HepG2 (cell line): ENCODE measurements around the gene WDR18. TPM values are rescaled to one million over a fixed set of nuclear protein-coding genes. Genes with fewer than 3 reads are reported as not detected.

Experiments
- BHLHE40 ChIP-seq: IDR thresholded peaks from 2 replicates; pipeline ENCODE4 v1.6.1; 2011; ENCODE audit warnings: low read length, improper control_type of control experiment
- BRF2 ChIP-seq: sonication (generic); formaldehyde crosslinking; IDR thresholded peaks from 2 replicates; pipeline ENCODE4 v1.8.1; 2022; ENCODE audit warnings: mild to moderate bottlenecking, missing genetic modification reagents
- ETV5 ChIP-seq: IDR thresholded peaks from 2 replicates; pipeline ENCODE4 v1.6.1; 2018; ENCODE audit warnings: missing biosample characterization, missing genetic modification reagents, inconsistent platforms, borderline replicate concordance
- GATAD2A ChIP-seq: IDR thresholded peaks from 2 replicates; pipeline ENCODE4 v1.6.1; 2016
- HMGXB4 ChIP-seq, 2 experiments: sonication (generic) in 1 of 2; formaldehyde crosslinking in 1 of 2; IDR thresholded peaks; 2 replicates each; pipeline versions ENCODE4 v1.4.0 to v1.6.1; 2018 to 2020; ENCODE audit warnings: missing genetic modification reagents in 2 of 2, borderline replicate concordance in 1 of 2, low read depth in 1 of 2, mild to moderate bottlenecking in 1 of 2, missing biosample characterization in 1 of 2
- HOXA3 ChIP-seq: sonication (generic); formaldehyde crosslinking; IDR thresholded peaks from 2 replicates; pipeline ENCODE4 v1.5.0; 2020; ENCODE audit warnings: missing genetic modification reagents
- KLF16 ChIP-seq, 2 experiments: sonication (generic) in 1 of 2; formaldehyde crosslinking in 1 of 2; IDR thresholded peaks; 2 replicates each; pipeline versions ENCODE4 v1.6.1 to v1.8.0; 2016 to 2023; ENCODE audit warnings: missing genetic modification reagents in 2 of 2, missing compliant biosample characterization in 1 of 2
- POLR2G ChIP-seq: fragments of 200-400 bp; formaldehyde crosslinking; IDR thresholded peaks from 2 replicates; pipeline ENCODE4 v1.6.1; 2018; ENCODE audit warnings: mild to moderate bottlenecking, low read depth, low read length, moderate library complexity
- ZBTB2 ChIP-seq: sonication (generic); formaldehyde crosslinking; IDR thresholded peaks from 2 replicates; pipeline ENCODE4 v1.8.0; 2022; ENCODE audit warnings: low read depth, missing genetic modification reagents
- ZNF546 ChIP-seq: sonication (generic); formaldehyde crosslinking; conservative IDR thresholded peaks from 2 replicates; pipeline ENCODE4 v1.8.1; 2023; ENCODE audit warnings: mild to moderate bottlenecking, missing genetic modification reagents
- ZNF577 ChIP-seq: sonication (generic); formaldehyde crosslinking; IDR thresholded peaks from 2 replicates; pipeline ENCODE4 v1.4.0; 2020; ENCODE audit warnings: mild to moderate bottlenecking, low read depth, missing genetic modification reagents, borderline replicate concordance
- ZSCAN20 ChIP-seq: sonication (generic); formaldehyde crosslinking; IDR thresholded peaks from 2 replicates; pipeline ENCODE4 v1.4.0; 2020; ENCODE audit warnings: missing genetic modification reagents, mild to moderate bottlenecking, borderline replicate concordance
- polyA plus RNA-seq, 8 experiments: library from polyadenylated mRNA; depleted of rRNA in 3 of 8; stranded (reverse) in 7 of 8; unstranded in 1 of 8; fragments of >200 nt; fragmentation: Illumina TruSeq in 4 of 8; extraction: Trizol in 4 of 8; gene quantifications; 2 replicates each; pipeline versions ENCODE4 v1.2.1 to v1.2.3, GENCODE V29; 2011 to 2016; ENCODE audit warnings: low read depth in 4 of 8, missing spikeins in 1 of 8, mixed read lengths in 1 of 8; ENCODE audit not compliant: insufficient read depth in 1 of 8
- total RNA-seq, 5 experiments: library from RNA; depleted of rRNA; stranded (reverse); fragments of >200 nt; fragmentation: Illumina TruSeq; extraction: Trizol; gene quantifications; 2 replicates each; pipeline ENCODE4 v1.2.3, GENCODE V29; 2016; ENCODE audit warnings: low read depth in 1 of 5
- TF ChIP-seq, protein P1 (sequence below), 2 experiments: fragments of 450-650 bp in 1 of 2; sonication (generic) in 1 of 2; formaldehyde crosslinking in 1 of 2; IDR thresholded peaks; 2 replicates each; pipeline versions ENCODE4 v1.6.1 to v1.8.0; 2016 to 2022; ENCODE audit warnings: antibody characterized with exemption in 1 of 2, mild to moderate bottlenecking in 1 of 2, missing genetic modification reagents in 1 of 2

Gene WDR18
- total and polyA plus RNA-seq, 2 of the 13 experiments (the other 11 are each of a cell fraction or from before 2014, with no cell fraction given): 36.4 to 47.6 TPM

DNA sequence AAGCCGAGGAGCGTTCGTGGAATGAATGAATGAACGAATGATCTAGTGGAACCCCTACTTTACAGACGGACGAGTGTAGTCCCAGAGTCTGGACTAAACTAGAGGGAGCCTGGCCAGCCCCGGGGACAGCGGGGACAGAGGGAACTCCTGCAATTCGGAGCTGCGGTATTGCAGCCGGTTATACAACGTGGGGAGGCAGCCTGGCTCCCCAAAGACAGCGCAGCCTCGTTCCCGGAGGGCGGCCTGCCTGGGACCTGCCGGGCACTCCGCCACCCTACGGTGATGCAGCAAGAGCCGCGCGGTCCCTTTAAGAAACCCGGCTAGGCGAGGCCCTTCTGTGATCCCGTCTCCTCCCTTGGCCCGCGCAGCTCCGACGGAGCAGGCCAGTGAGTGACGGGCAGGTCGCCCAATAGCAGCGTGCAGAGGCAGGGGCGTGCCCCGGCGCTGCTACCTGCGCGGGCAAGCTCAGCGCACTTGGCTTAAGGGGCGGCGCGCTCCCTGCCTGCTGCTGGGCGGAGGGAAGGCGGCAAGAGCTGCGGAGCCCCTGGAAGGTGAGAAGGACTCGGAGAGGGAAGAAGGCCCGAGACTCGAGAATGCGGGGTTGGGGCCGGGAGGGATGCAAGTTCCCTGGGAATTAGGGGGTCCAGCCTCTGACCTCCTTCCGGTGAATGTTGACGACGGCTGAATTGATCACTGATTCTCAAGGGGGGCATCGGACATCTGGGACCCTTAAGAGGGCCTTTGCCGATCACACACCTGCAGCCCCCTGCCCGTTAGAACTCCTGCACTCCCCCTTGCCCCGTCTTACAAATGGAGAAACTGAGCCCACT lies 55.7 kb downstream of the WDR18 start, which contains the start of gene ABCA7 (continued):
- TF ChIP-seq, protein P1, sequence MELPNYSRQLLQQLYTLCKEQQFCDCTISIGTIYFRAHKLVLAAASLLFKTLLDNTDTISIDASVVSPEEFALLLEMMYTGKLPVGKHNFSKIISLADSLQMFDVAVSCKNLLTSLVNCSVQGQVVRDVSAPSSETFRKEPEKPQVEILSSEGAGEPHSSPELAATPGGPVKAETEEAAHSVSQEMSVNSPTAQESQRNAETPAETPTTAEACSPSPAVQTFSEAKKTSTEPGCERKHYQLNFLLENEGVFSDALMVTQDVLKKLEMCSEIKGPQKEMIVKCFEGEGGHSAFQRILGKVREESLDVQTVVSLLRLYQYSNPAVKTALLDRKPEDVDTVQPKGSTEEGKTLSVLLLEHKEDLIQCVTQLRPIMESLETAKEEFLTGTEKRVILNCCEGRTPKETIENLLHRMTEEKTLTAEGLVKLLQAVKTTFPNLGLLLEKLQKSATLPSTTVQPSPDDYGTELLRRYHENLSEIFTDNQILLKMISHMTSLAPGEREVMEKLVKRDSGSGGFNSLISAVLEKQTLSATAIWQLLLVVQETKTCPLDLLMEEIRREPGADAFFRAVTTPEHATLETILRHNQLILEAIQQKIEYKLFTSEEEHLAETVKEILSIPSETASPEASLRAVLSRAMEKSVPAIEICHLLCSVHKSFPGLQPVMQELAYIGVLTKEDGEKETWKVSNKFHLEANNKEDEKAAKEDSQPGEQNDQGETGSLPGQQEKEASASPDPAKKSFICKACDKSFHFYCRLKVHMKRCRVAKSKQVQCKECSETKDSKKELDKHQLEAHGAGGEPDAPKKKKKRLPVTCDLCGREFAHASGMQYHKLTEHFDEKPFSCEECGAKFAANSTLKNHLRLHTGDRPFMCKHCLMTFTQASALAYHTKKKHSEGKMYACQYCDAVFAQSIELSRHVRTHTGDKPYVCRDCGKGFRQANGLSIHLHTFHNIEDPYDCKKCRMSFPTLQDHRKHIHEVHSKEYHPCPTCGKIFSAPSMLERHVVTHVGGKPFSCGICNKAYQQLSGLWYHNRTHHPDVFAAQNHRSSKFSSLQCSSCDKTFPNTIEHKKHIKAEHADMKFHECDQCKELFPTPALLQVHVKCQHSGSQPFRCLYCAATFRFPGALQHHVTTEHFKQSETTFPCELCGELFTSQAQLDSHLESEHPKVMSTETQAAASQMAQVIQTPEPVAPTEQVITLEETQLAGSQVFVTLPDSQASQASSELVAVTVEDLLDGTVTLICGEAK (IDR thresholded peaks at IDR 0.05): no peak
- TF ChIP-seq, protein P1 (CRISPR knock-in tag; IDR thresholded peaks at IDR 0.05): no peak
- TF ChIP-seq HMGXB4 (CRISPR knock-in tag; IDR thresholded peaks at IDR 0.05; ENCODE audit: borderline replicate concordance in 1 of 2, low read depth in 1 of 2) (0 out of 4 replicates have a peak, but pooled peaks of 1 of the 2 experiments have one; percentile 68), BRF2 (CRISPR knock-in tag) (no peak), ZSCAN20 (CRISPR knock-in tag) (0 out of 2 replicates have a peak, but pooled peaks have one; percentile 50), HOXA3 (peak; percentile 60; the same call in 1 of the 2 replicates), GATAD2A (CRISPR knock-in tag) (0 out of 2 replicates have a peak, but pooled peaks have one; percentile 41), ZNF577 (CRISPR knock-in tag) (no peak), KLF16 (CRISPR knock-in tag; IDR thresholded peaks at IDR 0.05) (peak in 1 of 2 experiments; percentile 71; a peak in 1 of 4 replicates), BHLHE40 (peak; percentile 6; the same call in 1 of the 2 replicates), POLR2G (peak; percentile 73), ZBTB2 (no peak), ZNF546 (no peak), ETV5 (peak; percentile 46; the same call in 1 of the 2 replicates)
